Stimulated activated CD4-positive, alpha-beta T cell treated with anti-CD3 and anti-CD28 coated beads, Interleukin-2, amount 100 ng/mL, for 48 hours (primary cell): ENCODE data around the gene CCDC180.
"Not testable (repeated sequence)": the region's sequence is repeated elsewhere in the genome, so short reads cannot be mapped to it uniquely, and the experiment has no call there.

ENCODE experiments used
- DNase-seq, 2 donors: peaks; one replicate each; pipeline ENCODE4 v3.0.0-alpha.2; 2020

The CCDC180 gene

GRCh38 chr9:97311798-97312500 lies 4.5 kb downstream of the CCDC180 start:
- DNase-seq = no peak

GRCh38 chr9:97312556-97312955 lies 5.1 kb downstream of the CCDC180 start:
- no peak for DNase-seq

GRCh38 chr9:97313243-97313642 lies 5.8 kb downstream of the CCDC180 start:
- no peak for DNase-seq

GRCh38 chr9:97313746-97314145 lies 6.3 kb downstream of the CCDC180 start:
- no peak for DNase-seq

GRCh38 chr9:97314503-97314902 lies 7.0 kb downstream of the CCDC180 start:
- DNase-seq = no peak

- no peak for DNase-seq
These were observed 8.1 kb downstream of the CCDC180 start for GRCh38 chr9:97315550-97315949.

GRCh38 chr9:97316904-97317303 lies 9.4 kb downstream of the CCDC180 start:
- no peak for DNase-seq

GRCh38 chr9:97318433-97318832 lies 11.0 kb downstream of the CCDC180 start:
- DNase-seq = no peak

GRCh38 chr9:97319395-97319794 lies 11.9 kb downstream of the CCDC180 start:
- DNase-seq = no peak

GRCh38 chr9:97320080-97320642 lies 12.7 kb downstream of the CCDC180 start:
- DNase-seq = no peak

- DNase-seq = no peak
These were observed 13.8 kb downstream of the CCDC180 start for GRCh38 chr9:97321251-97321650.

GRCh38 chr9:97321691-97322090 lies 14.2 kb downstream of the CCDC180 start:
- DNase-seq = no peak

- DNase-seq = no peak
These were observed 14.6 kb downstream of the CCDC180 start for GRCh38 chr9:97322105-97322504.

GRCh38 chr9:97324954-97325353 lies 17.5 kb downstream of the CCDC180 start:
- no peak for DNase-seq

GRCh38 chr9:97327562-97327961 lies 20.1 kb downstream of the CCDC180 start:
- DNase-seq = no peak

- no peak for DNase-seq
These were observed 25.5 kb downstream of the CCDC180 start for GRCh38 chr9:97332993-97333392.

GRCh38 chr9:97335622-97336021 lies 28.2 kb downstream of the CCDC180 start:
- DNase-seq = not testable (repeated sequence)

- DNase-seq = no peak
These were observed 41.4 kb downstream of the CCDC180 start for GRCh38 chr9:97348871-97349270.

GRCh38 chr9:97349400-97349799 lies 41.9 kb downstream of the CCDC180 start:
- DNase-seq = no peak

GRCh38 chr9:97354637-97355036 lies 47.2 kb downstream of the CCDC180 start:
- DNase-seq = no peak

- no peak for DNase-seq
These were observed 49.6 kb downstream of the CCDC180 start for GRCh38 chr9:97357056-97357455.
